ENCODE data around the gene MYL7.

MYL7 gene

DNA sequence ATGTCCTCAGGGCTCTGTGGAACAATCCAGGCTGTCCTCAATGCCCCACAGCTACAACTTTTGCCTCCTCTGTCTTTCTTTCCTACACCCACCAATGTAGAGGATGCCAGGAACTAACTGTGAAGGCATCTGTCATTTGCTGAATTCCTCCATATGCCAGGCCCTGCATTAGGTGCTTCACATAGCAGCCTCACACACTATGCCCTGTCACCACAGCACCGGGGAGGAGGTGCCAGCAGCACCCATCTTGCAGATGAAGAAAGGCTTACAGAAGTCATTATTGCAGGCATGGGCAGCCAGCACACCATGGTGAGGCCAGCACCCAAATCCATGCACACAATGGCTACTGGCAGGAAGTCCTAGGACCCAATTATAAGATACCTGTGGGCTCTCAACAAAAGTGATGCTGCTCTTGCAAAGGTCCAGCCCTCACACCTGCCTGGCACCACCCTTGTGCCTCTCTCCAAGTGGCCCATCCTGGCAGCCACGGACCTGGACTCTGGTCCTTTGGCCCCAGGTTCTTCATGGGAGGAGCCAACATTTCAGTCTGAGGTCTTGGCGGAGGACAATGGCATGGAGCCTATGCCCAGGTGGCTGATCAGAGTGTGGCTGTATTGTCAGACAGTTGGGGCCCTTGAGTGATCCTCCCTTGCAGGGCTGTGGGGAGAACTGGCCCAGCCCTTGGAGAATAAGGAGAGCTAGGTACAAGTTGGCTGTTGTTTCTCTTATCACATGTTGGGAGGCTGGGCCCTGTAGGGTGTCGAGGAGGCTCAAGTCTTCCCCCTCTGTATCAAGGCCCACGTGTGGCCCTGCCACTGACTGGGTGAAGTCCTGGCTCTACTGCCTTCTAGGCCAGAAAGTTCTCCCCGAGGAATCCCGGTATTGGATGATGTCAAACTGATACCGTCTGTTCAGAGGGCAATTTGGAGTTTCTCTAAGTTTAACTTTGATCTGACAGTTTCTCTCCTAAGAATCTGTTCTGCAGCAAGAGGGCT is 14.4 kb upstream of the MYL7 start:
- Histone ChIP-seq H3K36me3 (replicated peaks; ENCODE audit: insufficient read depth, low read length) (no peaks in the 10 kb centered on the region), H3K9me2 (replicated peaks; ENCODE audit: insufficient read depth, low read length) (no peaks in the 10 kb centered on the region), H3F3A (ENCODE audit: insufficient read depth, low read length) (no peaks in the 10 kb centered on the region), H3K27ac (ENCODE audit: low read length) (no peak overlapping the region), H3K4me1 (ENCODE audit: low read length) (no peaks in the 10 kb centered on the region), H4K20me1 (ENCODE audit: insufficient read depth, low read length) (no peaks in the 10 kb centered on the region), H2AFZ (ENCODE audit: low read length) (no peak overlapping the region), H3K4me2 (ENCODE audit: low read depth, low read length) (no peak overlapping the region), H3K27me3 (replicated peaks; ENCODE audit: insufficient read depth, low read length) (no peaks in the 10 kb centered on the region), H3K79me2 (ENCODE audit: low read length) (no peaks in the 10 kb centered on the region), H3K9me3 (replicated peaks; ENCODE audit: insufficient read depth, low read length) (no peaks in the 10 kb centered on the region), H3K9ac (ENCODE audit: low read length) (no peak overlapping the region), H3K4me3 (ENCODE audit: low read length) (no peak overlapping the region)
- DNase-seq = no peak
- TF ChIP-seq, protein P1, sequence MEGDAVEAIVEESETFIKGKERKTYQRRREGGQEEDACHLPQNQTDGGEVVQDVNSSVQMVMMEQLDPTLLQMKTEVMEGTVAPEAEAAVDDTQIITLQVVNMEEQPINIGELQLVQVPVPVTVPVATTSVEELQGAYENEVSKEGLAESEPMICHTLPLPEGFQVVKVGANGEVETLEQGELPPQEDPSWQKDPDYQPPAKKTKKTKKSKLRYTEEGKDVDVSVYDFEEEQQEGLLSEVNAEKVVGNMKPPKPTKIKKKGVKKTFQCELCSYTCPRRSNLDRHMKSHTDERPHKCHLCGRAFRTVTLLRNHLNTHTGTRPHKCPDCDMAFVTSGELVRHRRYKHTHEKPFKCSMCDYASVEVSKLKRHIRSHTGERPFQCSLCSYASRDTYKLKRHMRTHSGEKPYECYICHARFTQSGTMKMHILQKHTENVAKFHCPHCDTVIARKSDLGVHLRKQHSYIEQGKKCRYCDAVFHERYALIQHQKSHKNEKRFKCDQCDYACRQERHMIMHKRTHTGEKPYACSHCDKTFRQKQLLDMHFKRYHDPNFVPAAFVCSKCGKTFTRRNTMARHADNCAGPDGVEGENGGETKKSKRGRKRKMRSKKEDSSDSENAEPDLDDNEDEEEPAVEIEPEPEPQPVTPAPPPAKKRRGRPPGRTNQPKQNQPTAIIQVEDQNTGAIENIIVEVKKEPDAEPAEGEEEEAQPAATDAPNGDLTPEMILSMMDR (IDR thresholded peaks at IDR 0.05; ENCODE audit: low read length) = no peak
- TF ChIP-seq EZH2 (optimal IDR thresholded peaks at IDR 0.05; ENCODE audit: low read depth, low read length) (no peak), EZH2phosphoT487 (IDR thresholded peaks at IDR 0.05; ENCODE audit: low read length) (no peak)

DNA sequence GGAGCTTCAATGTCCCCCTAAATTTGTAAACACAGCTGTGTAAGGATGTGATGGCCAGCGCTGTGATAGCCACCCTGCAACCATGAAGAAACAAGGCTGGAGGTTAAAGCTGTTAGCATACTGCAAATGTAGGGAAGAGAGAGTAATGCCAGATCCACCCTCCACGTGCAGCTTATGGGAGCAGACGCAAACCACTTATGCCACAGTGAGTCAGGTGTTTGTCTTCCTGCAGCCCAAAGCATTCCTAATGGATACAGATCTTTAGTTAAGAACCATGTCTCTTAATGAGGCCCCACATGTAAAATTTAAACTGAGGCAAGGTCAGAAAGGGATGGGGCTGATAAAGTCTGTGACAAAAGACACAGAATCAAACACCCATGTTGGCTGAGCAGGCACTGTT is 13.6 kb upstream of the MYL7 start:
- no peaks in the 10 kb centered on the region for H3K4me1 ChIP-seq (ENCODE audit: low read length)

DNA sequence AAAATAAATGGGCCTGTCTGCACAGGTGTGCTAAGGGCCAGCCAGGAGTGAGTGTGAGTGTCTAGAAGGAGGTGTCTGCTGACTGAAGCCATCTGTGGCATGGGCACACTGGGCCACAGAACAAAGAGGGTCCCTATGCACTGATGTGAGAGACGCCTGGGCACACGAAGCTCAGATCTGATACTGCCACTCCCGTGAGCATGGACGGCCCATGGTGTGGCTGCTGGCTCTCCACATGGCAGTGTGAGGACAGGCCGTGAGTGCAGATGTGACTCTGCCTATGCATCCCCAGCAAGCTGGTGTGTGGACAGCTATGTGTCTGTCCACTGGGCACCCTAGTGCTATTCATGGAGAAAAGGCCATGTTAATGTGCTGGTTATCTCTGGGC is 12.8 kb upstream of the MYL7 start:
- H3F3A ChIP-seq (ENCODE audit: insufficient read depth, low read length) = no peaks in the 10 kb centered on the region
- H2AFZ ChIP-seq (ENCODE audit: low read length) = no peak overlapping the region
- H3K9me3 ChIP-seq (replicated peaks; ENCODE audit: insufficient read depth, low read length) = no peaks in the 10 kb centered on the region
- no peak for DNase-seq
- no peak overlapping the region for H3K4me2 ChIP-seq (ENCODE audit: low read depth, low read length)
- H3K4me1 ChIP-seq (ENCODE audit: low read length) = no peaks in the 10 kb centered on the region
- no peaks in the 10 kb centered on the region for H3K27me3 ChIP-seq (replicated peaks; ENCODE audit: insufficient read depth, low read length)
- no peak overlapping the region for H3K4me3 ChIP-seq (ENCODE audit: low read length)
- no peak overlapping the region for H3K27ac ChIP-seq (ENCODE audit: low read length)
- H3K9me2 ChIP-seq (replicated peaks; ENCODE audit: insufficient read depth, low read length) = no peaks in the 10 kb centered on the region
- no peaks in the 10 kb centered on the region for H3K36me3 ChIP-seq (replicated peaks; ENCODE audit: insufficient read depth, low read length)
- no peaks in the 10 kb centered on the region for H3K79me2 ChIP-seq (ENCODE audit: low read length)
- TF ChIP-seq, protein P1 (IDR thresholded peaks at IDR 0.05; ENCODE audit: low read length) = no peak
- TF ChIP-seq EZH2 (optimal IDR thresholded peaks at IDR 0.05; ENCODE audit: low read depth, low read length) (no peak), EZH2phosphoT487 (IDR thresholded peaks at IDR 0.05; ENCODE audit: low read length) (no peak)
- no peak overlapping the region for H3K9ac ChIP-seq (ENCODE audit: low read length)
- H4K20me1 ChIP-seq (ENCODE audit: insufficient read depth, low read length) = no peaks in the 10 kb centered on the region

More for the DNA sequence above, 13.6 kb upstream of the MYL7 start:
- DNase-seq = no peak
- no peak for TF ChIP-seq EZH2 (optimal IDR thresholded peaks at IDR 0.05; ENCODE audit: low read depth, low read length)
- TF ChIP-seq, protein P1 (IDR thresholded peaks at IDR 0.05; ENCODE audit: low read length) = no peak
- TF ChIP-seq EZH2phosphoT487 (IDR thresholded peaks at IDR 0.05; ENCODE audit: low read length) = no peak
- Histone ChIP-seq H2AFZ (ENCODE audit: low read length) (no peak overlapping the region), H3K4me2 (ENCODE audit: low read depth, low read length) (no peak overlapping the region), H3K9me2 (replicated peaks; ENCODE audit: insufficient read depth, low read length) (no peaks in the 10 kb centered on the region), H3K27ac (ENCODE audit: low read length) (no peak overlapping the region), H3F3A (ENCODE audit: insufficient read depth, low read length) (no peaks in the 10 kb centered on the region), H3K27me3 (replicated peaks; ENCODE audit: insufficient read depth, low read length) (no peaks in the 10 kb centered on the region), H3K36me3 (replicated peaks; ENCODE audit: insufficient read depth, low read length) (no peaks in the 10 kb centered on the region), H4K20me1 (ENCODE audit: insufficient read depth, low read length) (no peaks in the 10 kb centered on the region), H3K4me3 (ENCODE audit: low read length) (no peak overlapping the region), H3K79me2 (ENCODE audit: low read length) (no peaks in the 10 kb centered on the region), H3K9me3 (replicated peaks; ENCODE audit: insufficient read depth, low read length) (no peaks in the 10 kb centered on the region), H3K9ac (ENCODE audit: low read length) (no peak overlapping the region)

Measured in MM.1S (cell line).